HepG2 (cell line): ENCODE measurements around the gene SALL2. TPM values are rescaled to one million over a fixed set of nuclear protein-coding genes. Genes with fewer than 3 reads are reported as not detected.

Experiments
- GTF3A ChIP-seq: sonication (generic); formaldehyde crosslinking; conservative IDR thresholded peaks from 2 replicates; pipeline ENCODE4 v1.4.0; 2020; ENCODE audit warnings: mild to moderate bottlenecking, missing genetic modification reagents
- KLF12 ChIP-seq: sonication (generic); formaldehyde crosslinking; IDR thresholded peaks from 2 replicates; pipeline ENCODE4 v1.4.0; 2020; ENCODE audit warnings: missing genetic modification reagents, borderline replicate concordance
- POGZ ChIP-seq: sonication (generic); formaldehyde crosslinking; IDR thresholded peaks from 2 replicates; pipeline ENCODE4 v1.4.0; 2020; ENCODE audit warnings: mild to moderate bottlenecking, missing genetic modification reagents
- RXRA ChIP-seq: sonication (generic); formaldehyde crosslinking; IDR thresholded peaks from 2 replicates; pipeline ENCODE4 v1.5.1; 2020; ENCODE audit warnings: missing genetic modification reagents
- SCMH1 ChIP-seq: sonication (generic); formaldehyde crosslinking; IDR thresholded peaks from 2 replicates; pipeline ENCODE4 v1.9.0; 2021; ENCODE audit warnings: missing genetic modification reagents, mild to moderate bottlenecking, borderline replicate concordance
- SOX5 ChIP-seq: IDR thresholded peaks from 2 replicates; pipeline ENCODE4 v1.6.1; 2016; ENCODE audit warnings: borderline replicate concordance
- SP1 ChIP-seq, 2 experiments: fragments of 450-650 bp in 1 of 2; sonication (generic) in 1 of 2; formaldehyde crosslinking in 1 of 2; IDR thresholded peaks; 2 replicates each; pipeline versions ENCODE4 v1.4.0 to v1.6.1; 2016 to 2020; ENCODE audit warnings: missing genetic modification reagents in 1 of 2
- ZBTB25 ChIP-seq: IDR thresholded peaks from 2 replicates; pipeline ENCODE4 v1.6.1; 2018; ENCODE audit warnings: missing genetic modification reagents
- ZNF207 ChIP-seq: fragments of 450-650 bp; IDR thresholded peaks from 2 replicates; pipeline ENCODE4 v1.6.1; 2016; ENCODE audit warnings: antibody characterized with exemption, borderline replicate concordance
- ZNF264 ChIP-seq: sonication (generic); formaldehyde crosslinking; IDR thresholded peaks from 2 replicates; pipeline ENCODE4 v1.4.0; 2020; ENCODE audit warnings: missing genetic modification reagents
- ZNF580 ChIP-seq: IDR thresholded peaks from 2 replicates; pipeline ENCODE4 v1.6.1; 2016; ENCODE audit warnings: low read depth, borderline replicate concordance
- ZNF772 ChIP-seq: sonication (generic); formaldehyde crosslinking; IDR thresholded peaks from 2 replicates; pipeline ENCODE4 v1.5.0; 2020; ENCODE audit warnings: mild to moderate bottlenecking, missing genetic modification reagents
- polyA plus RNA-seq, 8 experiments: library from polyadenylated mRNA; depleted of rRNA in 3 of 8; stranded (reverse) in 7 of 8; unstranded in 1 of 8; fragments of >200 nt; fragmentation: Illumina TruSeq in 4 of 8; extraction: Trizol in 4 of 8; gene quantifications; 2 replicates each; pipeline versions ENCODE4 v1.2.1 to v1.2.3, GENCODE V29; 2011 to 2016; ENCODE audit warnings: low read depth in 4 of 8, missing spikeins in 1 of 8, mixed read lengths in 1 of 8; ENCODE audit not compliant: insufficient read depth in 1 of 8
- total RNA-seq, 5 experiments: library from RNA; depleted of rRNA; stranded (reverse); fragments of >200 nt; fragmentation: Illumina TruSeq; extraction: Trizol; gene quantifications; 2 replicates each; pipeline ENCODE4 v1.2.3, GENCODE V29; 2016; ENCODE audit warnings: low read depth in 1 of 5
- TF ChIP-seq, protein P1 (sequence below): sonication (generic); formaldehyde crosslinking; IDR thresholded peaks from 2 replicates; pipeline ENCODE4 v1.5.0; 2020; ENCODE audit warnings: mild to moderate bottlenecking, missing genetic modification reagents, moderate library complexity
- TF ChIP-seq, protein P2 (sequence below): conservative IDR thresholded peaks from 2 replicates; pipeline ENCODE4 v1.6.1; 2018; ENCODE audit warnings: missing genetic modification reagents
- TF ChIP-seq, protein P3 (sequence below): IDR thresholded peaks from 2 replicates; pipeline ENCODE4 v1.6.1; 2016
- TF ChIP-seq, protein P4 (sequence below): sonication (generic); formaldehyde crosslinking; IDR thresholded peaks from 2 replicates; pipeline ENCODE4 v1.4.0; 2020; ENCODE audit warnings: missing genetic modification reagents, mild to moderate bottlenecking, borderline replicate concordance
- TF ChIP-seq, protein P5 (sequence below): sonication (generic); formaldehyde crosslinking; IDR thresholded peaks from 2 replicates; pipeline ENCODE4 v1.4.0; 2020; ENCODE audit warnings: missing genetic modification reagents

Gene SALL2
- total and polyA plus RNA-seq, 2 of the 13 experiments (the other 11 are each of a cell fraction or from before 2014, with no cell fraction given) = 4.9 to 5.8 TPM

DNA sequence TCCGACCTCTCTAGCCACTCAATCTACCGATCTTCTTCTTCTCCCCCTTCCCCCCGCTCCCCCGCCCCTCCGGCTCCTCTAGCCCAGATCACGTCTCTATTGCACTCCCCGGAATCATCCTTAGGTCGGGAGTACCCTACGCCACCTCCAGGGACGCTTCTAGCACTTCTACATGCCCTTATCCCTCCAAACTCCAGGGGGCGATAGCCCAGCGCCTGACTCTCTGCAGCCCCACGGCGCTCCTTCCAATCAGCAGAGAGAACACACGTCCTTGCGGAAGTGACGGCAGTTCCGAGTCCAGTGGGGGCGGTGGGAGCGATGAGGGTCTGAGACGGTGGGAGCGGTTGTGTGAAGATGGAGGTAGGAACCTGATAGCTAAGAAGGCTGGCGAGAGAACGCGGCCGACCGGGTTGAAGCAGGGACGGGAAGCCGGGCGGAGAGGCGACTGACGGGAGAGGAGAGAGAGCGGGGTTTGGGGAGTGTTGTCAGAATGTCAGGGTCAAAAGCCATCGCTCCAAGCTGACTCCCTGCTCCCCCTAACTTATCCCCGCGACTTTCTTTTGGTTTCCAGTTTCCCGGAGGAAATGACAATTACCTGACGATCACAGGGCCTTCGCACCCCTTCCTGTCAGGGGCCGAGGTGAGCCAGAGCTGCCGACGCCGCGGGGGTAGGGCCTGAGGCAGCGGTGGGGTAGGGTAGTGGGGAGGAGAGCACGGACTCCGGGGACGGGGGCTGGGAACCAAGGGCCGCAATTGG is 49.0 kb downstream of the SALL2 start, which contains the start of the genes RAB2B and TOX4 (continued):
- TF ChIP-seq, protein P1, sequence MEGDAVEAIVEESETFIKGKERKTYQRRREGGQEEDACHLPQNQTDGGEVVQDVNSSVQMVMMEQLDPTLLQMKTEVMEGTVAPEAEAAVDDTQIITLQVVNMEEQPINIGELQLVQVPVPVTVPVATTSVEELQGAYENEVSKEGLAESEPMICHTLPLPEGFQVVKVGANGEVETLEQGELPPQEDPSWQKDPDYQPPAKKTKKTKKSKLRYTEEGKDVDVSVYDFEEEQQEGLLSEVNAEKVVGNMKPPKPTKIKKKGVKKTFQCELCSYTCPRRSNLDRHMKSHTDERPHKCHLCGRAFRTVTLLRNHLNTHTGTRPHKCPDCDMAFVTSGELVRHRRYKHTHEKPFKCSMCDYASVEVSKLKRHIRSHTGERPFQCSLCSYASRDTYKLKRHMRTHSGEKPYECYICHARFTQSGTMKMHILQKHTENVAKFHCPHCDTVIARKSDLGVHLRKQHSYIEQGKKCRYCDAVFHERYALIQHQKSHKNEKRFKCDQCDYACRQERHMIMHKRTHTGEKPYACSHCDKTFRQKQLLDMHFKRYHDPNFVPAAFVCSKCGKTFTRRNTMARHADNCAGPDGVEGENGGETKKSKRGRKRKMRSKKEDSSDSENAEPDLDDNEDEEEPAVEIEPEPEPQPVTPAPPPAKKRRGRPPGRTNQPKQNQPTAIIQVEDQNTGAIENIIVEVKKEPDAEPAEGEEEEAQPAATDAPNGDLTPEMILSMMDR (CRISPR knock-in tag) = peak; percentile 99
- TF ChIP-seq SOX5 (no peak; the same call in 1 of the 2 replicates), ZBTB25 (CRISPR knock-in tag) (peak; percentile 71), SP1 (IDR thresholded peaks at IDR 0.05) (no peak), SP1 (CRISPR knock-in tag; IDR thresholded peaks at IDR 0.05) (peak; percentile 88), ZNF772 (CRISPR knock-in tag) (peak; percentile 41; the same call in 1 of the 2 replicates), ZNF580 (0 out of 2 replicates have a peak, but pooled peaks have one; percentile 40), GTF3A (CRISPR knock-in tag) (peak; percentile 75; the same call in 1 of the 2 replicates), SCMH1 (CRISPR knock-in tag) (no peak), RXRA (CRISPR knock-in tag) (no peak; the same call in 1 of the 2 replicates), ZNF207 (peak; percentile 59; the same call in 1 of the 2 replicates), ZNF264 (CRISPR knock-in tag) (0 out of 2 replicates have a peak, but pooled peaks have one; percentile 66), POGZ (CRISPR knock-in tag) (peak; percentile 97), KLF12 (CRISPR knock-in tag) (peak; percentile 86; the same call in 1 of the 2 replicates)
- TF ChIP-seq, protein P2, sequence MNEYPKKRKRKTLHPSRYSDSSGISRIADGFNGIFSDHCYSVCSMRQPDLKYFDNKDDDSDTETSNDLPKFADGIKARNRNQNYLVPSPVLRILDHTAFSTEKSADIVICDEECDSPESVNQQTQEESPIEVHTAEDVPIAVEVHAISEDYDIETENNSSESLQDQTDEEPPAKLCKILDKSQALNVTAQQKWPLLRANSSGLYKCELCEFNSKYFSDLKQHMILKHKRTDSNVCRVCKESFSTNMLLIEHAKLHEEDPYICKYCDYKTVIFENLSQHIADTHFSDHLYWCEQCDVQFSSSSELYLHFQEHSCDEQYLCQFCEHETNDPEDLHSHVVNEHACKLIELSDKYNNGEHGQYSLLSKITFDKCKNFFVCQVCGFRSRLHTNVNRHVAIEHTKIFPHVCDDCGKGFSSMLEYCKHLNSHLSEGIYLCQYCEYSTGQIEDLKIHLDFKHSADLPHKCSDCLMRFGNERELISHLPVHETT (CRISPR knock-in tag) = 0 out of 2 replicates have a peak, but pooled peaks have one; percentile 42
- TF ChIP-seq, protein P3, sequence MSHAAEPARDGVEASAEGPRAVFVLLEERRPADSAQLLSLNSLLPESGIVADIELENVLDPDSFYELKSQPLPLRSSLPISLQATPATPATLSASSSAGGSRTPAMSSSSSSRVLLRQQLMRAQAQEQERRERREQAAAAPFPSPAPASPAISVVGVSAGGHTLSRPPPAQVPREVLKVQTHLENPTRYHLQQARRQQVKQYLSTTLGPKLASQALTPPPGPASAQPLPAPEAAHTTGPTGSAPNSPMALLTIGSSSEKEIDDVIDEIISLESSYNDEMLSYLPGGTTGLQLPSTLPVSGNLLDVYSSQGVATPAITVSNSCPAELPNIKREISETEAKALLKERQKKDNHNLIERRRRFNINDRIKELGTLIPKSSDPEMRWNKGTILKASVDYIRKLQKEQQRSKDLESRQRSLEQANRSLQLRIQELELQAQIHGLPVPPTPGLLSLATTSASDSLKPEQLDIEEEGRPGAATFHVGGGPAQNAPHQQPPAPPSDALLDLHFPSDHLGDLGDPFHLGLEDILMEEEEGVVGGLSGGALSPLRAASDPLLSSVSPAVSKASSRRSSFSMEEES (CRISPR knock-in tag) = peak; percentile 80
- TF ChIP-seq, protein P4, sequence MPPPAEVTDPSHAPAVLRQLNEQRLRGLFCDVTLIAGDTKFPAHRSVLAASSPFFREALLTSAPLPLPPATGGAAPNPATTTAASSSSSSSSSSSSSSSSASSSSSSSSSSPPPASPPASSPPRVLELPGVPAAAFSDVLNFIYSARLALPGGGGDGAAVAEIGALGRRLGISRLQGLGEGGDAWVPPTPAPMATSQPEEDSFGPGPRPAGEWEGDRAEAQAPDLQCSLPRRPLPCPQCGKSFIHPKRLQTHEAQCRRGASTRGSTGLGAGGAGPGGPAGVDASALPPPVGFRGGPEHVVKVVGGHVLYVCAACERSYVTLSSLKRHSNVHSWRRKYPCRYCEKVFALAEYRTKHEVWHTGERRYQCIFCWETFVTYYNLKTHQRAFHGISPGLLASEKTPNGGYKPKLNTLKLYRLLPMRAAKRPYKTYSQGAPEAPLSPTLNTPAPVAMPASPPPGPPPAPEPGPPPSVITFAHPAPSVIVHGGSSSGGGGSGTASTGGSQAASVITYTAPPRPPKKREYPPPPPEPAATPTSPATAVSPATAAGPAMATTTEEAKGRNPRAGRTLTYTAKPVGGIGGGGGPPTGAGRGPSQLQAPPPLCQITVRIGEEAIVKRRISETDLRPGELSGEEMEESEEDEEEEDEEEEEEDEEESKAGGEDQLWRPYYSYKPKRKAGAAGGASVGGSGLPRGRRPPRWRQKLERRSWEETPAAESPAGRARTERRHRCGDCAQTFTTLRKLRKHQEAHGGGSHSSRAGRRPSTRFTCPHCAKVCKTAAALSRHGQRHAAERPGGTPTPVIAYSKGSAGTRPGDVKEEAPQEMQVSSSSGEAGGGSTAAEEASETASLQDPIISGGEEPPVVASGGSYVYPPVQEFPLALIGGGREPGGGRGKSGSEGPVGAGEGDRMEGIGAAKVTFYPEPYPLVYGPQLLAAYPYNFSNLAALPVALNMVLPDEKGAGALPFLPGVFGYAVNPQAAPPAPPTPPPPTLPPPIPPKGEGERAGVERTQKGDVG = peak; percentile 80; the same call in 1 of the 2 replicates
- TF ChIP-seq, protein P5, sequence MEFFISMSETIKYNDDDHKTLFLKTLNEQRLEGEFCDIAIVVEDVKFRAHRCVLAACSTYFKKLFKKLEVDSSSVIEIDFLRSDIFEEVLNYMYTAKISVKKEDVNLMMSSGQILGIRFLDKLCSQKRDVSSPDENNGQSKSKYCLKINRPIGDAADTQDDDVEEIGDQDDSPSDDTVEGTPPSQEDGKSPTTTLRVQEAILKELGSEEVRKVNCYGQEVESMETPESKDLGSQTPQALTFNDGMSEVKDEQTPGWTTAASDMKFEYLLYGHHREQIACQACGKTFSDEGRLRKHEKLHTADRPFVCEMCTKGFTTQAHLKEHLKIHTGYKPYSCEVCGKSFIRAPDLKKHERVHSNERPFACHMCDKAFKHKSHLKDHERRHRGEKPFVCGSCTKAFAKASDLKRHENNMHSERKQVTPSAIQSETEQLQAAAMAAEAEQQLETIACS (CRISPR knock-in tag) = no peak
